Neutrophil (primary cell): ENCODE measurements around the gene ANKRD45.

Source experiments
- H3K27ac ChIP-seq: fragments of 200-600 bp; sonication (generic); 2 replicates; pipeline ENCODE4 v1.5.1; 2016; ENCODE audit warnings: mild to moderate bottlenecking, moderate library complexity
- H3K27me3 ChIP-seq: fragments of 200-600 bp; sonication (generic); 2 replicates; pipeline ENCODE4 v1.6.0; 2016; ENCODE audit warnings: mild to moderate bottlenecking
- H3K36me3 ChIP-seq: fragments of 200-600 bp; sonication (generic); 2 replicates; pipeline ENCODE4 v1.5.1; 2017
- H3K4me1 ChIP-seq, 2 experiments: fragments of 200-600 bp in 1 of 2; sonication (generic) in 1 of 2; 1 replicate in 1 of 2; 2 replicates in 1 of 2; pipeline versions ENCODE4 v1.5.1 to v1.6.1; 2013 to 2016; ENCODE audit warnings: low read depth in 1 of 2, low read length in 1 of 2, mild to moderate bottlenecking in 1 of 2, moderate library complexity in 1 of 2; ENCODE audit not compliant: control insufficient read depth in 1 of 2, insufficient read depth in 1 of 2
- H3K4me3 ChIP-seq, 2 experiments: fragments of 200-600 bp in 1 of 2; sonication (generic) in 1 of 2; 1 replicate in 1 of 2; 2 replicates in 1 of 2; pipeline ENCODE4 v1.5.1; 2013 to 2016; ENCODE audit warnings: low read depth in 1 of 2, low read length in 1 of 2, mild to moderate bottlenecking in 1 of 2, moderate library complexity in 1 of 2
- H3K9me3 ChIP-seq: fragments of 200-600 bp; sonication (generic); 2 replicates; pipeline ENCODE4 v1.5.1; 2016
- TF ChIP-seq, protein P1 (sequence below): fragments of 200-600 bp; sonication (generic); IDR thresholded peaks from 2 replicates; pipeline ENCODE4 v1.5.1; 2016; ENCODE audit warnings: antibody characterized with exemption

Gene ANKRD45, protein sequence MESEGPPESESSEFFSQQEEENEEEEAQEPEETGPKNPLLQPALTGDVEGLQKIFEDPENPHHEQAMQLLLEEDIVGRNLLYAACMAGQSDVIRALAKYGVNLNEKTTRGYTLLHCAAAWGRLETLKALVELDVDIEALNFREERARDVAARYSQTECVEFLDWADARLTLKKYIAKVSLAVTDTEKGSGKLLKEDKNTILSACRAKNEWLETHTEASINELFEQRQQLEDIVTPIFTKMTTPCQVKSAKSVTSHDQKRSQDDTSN

DNA sequence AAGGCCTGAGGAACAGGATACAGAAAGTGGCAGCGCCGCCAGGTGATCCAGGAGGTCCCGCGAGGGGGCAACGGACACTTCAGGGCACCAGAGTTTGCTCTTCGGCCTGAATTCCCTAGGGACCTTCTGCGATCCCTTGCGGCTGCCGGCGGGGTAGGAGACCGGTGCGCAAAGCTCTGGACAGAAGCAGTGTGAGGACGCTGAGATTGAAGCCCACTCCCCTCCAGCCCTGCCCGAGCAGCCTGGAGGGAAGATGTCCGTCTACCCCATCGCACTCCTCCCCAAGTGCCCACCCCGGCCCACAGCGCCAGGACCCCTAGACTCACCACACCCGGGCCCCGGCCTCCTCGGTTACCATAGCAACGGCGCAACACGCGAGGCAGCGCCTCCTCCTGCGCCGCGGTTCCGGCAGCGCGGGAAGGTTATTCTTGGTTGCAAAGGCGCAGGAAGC lies at the start of gene ANKRD45:
TSS of gene ANKRD45 (minus strand) at position 361 of the 451 bp plus-strand sequence. CDS start 10,433 bp downstream, outside the sequence.
- TF ChIP-seq, protein P1, sequence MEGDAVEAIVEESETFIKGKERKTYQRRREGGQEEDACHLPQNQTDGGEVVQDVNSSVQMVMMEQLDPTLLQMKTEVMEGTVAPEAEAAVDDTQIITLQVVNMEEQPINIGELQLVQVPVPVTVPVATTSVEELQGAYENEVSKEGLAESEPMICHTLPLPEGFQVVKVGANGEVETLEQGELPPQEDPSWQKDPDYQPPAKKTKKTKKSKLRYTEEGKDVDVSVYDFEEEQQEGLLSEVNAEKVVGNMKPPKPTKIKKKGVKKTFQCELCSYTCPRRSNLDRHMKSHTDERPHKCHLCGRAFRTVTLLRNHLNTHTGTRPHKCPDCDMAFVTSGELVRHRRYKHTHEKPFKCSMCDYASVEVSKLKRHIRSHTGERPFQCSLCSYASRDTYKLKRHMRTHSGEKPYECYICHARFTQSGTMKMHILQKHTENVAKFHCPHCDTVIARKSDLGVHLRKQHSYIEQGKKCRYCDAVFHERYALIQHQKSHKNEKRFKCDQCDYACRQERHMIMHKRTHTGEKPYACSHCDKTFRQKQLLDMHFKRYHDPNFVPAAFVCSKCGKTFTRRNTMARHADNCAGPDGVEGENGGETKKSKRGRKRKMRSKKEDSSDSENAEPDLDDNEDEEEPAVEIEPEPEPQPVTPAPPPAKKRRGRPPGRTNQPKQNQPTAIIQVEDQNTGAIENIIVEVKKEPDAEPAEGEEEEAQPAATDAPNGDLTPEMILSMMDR, result no peak
- H3K9me3 ChIP-seq, result no peaks in the 10 kb centered on the region
- H3K36me3 ChIP-seq, result no peaks in the 10 kb centered on the region
- H3K27ac ChIP-seq, result no peak within 1 kb of the TSS
- H3K27me3 ChIP-seq, result peaks cover 47% of the 10 kb centered on the region
- H3K4me1 ChIP-seq, result peaks cover 0 to 3% of the 10 kb centered on the region in 2 experiments
- H3K4me3 ChIP-seq, result no peak within 1 kb of the TSS

DNA sequence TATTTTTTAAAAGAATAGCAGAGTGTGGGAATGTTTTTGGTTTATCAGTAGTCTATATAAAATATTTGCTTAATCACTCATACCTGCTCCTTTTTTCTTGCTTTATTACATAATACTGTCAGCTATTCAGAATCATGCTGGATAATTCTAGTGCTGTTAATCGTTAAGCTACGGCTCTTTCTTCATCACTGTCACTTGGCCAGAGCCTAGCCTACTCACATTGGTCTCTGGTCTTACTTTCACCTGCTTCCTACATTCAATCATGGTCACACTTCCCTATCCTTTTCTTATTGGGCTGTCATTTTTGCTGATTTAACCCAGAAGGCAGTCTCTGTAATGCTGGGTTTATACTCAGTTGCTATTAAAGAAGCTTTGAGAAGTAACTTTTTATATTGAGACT lies 47.6 kb upstream of the ANKRD45 start:
- Histone ChIP-seq H3K9me3 (no peaks in the 10 kb centered on the region), H3K4me1 (peaks cover 12 to 27% of the 10 kb centered on the region in 2 experiments), H3K27ac (no peak overlapping the region), H3K27me3 (peaks cover 16% of the 10 kb centered on the region), H3K36me3 (no peaks in the 10 kb centered on the region), H3K4me3 (no peak overlapping the region)
- TF ChIP-seq, protein P1, result no peak

DNA sequence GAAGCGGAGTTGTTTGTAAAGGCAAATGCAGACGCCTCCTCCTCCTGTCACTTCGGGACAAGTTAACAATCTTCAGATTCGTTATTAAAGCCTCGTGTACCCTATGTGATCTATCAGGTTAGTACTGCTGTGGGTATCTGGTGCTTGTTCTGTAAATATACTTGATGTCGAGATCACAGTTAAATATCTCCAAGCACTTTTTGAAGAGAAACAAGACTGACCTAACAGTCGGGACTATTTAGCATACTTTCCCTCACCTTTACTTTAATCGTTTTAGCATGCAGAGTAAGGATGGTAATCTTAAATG lies 45.8 kb upstream of the ANKRD45 start:
- Histone ChIP-seq H3K4me3 (peak overlapping the region; percentile 68 to 72), H3K27me3 (peaks cover 34% of the 10 kb centered on the region), H3K27ac (peak overlapping the region; percentile 81), H3K9me3 (no peaks in the 10 kb centered on the region), H3K36me3 (no peaks in the 10 kb centered on the region), H3K4me1 (peaks cover 12 to 27% of the 10 kb centered on the region in 2 experiments)
- TF ChIP-seq, protein P1, result no peak

DNA sequence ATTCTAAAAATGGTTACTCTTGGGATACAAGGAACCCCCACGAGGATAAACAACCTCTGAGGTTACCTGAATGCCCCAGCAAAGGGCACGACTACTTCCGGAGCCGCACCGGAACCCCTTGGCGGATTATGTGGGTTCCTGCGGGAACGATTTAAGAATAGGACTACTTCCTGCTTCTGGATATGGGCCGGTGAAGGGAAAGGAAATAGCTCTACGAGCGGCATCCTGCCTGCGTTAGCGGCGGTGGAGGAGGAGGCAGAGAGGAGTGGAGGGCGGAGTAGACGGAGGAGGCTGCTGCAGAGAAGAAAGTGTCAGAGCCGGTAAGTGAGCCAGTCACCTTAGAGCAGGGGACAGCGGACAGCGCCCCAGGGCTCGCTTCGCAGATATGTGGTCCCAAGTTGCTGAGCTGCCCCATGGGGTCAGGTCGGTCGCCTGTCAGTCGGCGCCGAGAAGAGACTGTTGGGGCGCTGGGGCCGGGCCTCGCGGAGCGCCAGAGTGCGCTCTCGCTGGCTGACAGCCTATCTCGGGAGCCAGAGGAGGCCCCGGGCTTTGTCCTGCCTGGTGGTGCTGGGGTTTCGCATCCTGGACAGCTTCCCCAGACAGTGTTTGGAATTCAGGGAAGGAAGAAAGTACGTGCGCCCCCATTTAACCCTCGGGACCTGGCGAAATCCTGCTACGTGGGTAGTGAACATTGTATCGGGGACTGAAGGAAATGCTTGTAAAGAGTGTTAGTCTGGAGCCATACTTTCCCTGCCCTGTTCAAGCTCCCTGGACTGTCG lies 45.3 kb upstream of the ANKRD45 start, which contains the start of gene KLHL20:
TSS of gene KLHL20 (plus strand) at position 223 of the 779 bp plus-strand sequence. CDS start 1,063 bp downstream, outside the sequence.
- Histone ChIP-seq H3K9me3 (no peaks in the 10 kb centered on the region), H3K27ac (peak within 1 kb of the TSS; percentile 81), H3K36me3 (no peaks in the 10 kb centered on the region), H3K4me3 (peak within 1 kb of the TSS; percentile 68 to 72), H3K4me1 (peaks cover 12 to 27% of the 10 kb centered on the region in 2 experiments), H3K27me3 (peaks cover 39% of the 10 kb centered on the region)
- TF ChIP-seq, protein P1, result no peak

DNA sequence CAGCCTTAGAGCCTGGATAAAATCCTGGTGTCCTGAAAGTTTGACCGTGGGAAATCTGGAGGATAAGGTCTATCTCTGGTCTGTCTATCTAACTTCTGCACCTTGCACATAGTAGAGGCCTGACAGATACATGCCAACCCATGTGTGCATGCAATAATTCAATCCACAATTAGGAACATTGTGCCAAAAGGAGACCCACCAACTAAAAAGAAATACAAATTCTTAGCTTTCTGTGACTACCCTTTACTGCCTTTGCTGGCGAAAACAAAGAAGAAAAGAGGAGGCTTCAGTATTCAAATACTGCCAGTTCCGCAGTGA lies 44.7 kb upstream of the ANKRD45 start:
- TF ChIP-seq, protein P1, result no peak
- H3K4me1 ChIP-seq, result peaks cover 12 to 27% of the 10 kb centered on the region in 2 experiments
- H3K36me3 ChIP-seq, result no peaks in the 10 kb centered on the region
- H3K9me3 ChIP-seq, result no peaks in the 10 kb centered on the region
- peaks cover 44% of the 10 kb centered on the region for H3K27me3 ChIP-seq
- peak overlapping the region; percentile 81 for H3K27ac ChIP-seq
- peak overlapping the region; percentile 68 to 72 for H3K4me3 ChIP-seq
